Measurements from ENCODE around the gene CDC42BPA.

DNA sequence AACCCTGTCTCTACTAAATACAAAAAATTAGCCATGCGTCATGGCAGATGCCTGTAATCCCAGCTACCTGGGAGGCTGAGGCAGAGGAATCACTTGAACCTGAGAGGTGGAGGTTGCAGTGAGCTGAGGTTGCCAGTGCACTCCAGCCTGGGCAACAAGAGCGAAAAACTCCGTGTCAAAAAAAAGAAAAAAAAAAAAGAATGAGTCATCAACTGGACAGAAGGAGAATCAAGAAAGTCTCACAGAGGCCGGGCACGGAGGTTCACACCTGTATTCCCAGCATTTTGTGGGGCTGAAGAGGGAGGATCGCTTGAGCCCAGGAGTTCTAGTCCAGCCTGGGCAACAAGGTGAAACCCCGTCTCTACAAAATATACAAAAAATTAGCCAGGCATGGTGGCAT, 45.5 kb upstream of the CDC42BPA start:
- TF ChIP-seq TAF1 (IDR thresholded peaks at IDR 0.05; ENCODE audit: borderline replicate concordance, low read depth, low read length) (no peak), POLR2A (IDR thresholded peaks at IDR 0.05; ENCODE audit: low read depth, low read length) (no peak)

Measured in GM12892 (cell line).